OCI-LY7 (cell line): ENCODE measurements around the gene LRRC72. TPM values are rescaled to one million over a fixed set of nuclear protein-coding genes. Genes with fewer than 3 reads are reported as not detected.

ENCODE experiments used
- BruUV-seq: library from RNA; stranded (reverse); fragments of 400-500 nt; replicated peaks from 2 replicates; lab custom pipeline; 2021; lab: Mats Ljungman, UMichigan
- CTCF ChIA-PET: fragments of 300-600 bp; sonication (Branson Sonifier 250); formaldehyde crosslinking; loops from one replicate; lab custom pipeline; 2022; ENCODE audit warnings: antibody characterized with exemption; ENCODE audit not compliant: unreplicated experiment; lab: Charles Lee
- POLR2A ChIA-PET: fragments of 300-600 bp; sonication (Branson Sonifier 250); formaldehyde crosslinking; loops from one replicate; lab custom pipeline; 2022; ENCODE audit warnings: antibody characterized with exemption; lab: Charles Lee
- DNase-seq: peaks from one replicate; pipeline ENCODE4 v3.0.0-alpha.2; 2015; ENCODE audit warnings: low spot score
- H2AFZ ChIP-seq: fragments of 200-600 bp; sonication (generic), shearing (Covaris generic); 2 replicates; pipeline ENCODE4 v1.6.1; 2014; ENCODE audit warnings: mild to moderate bottlenecking, antibody characterized with exemption, low read length, moderate library complexity
- H3K27ac ChIP-seq: fragments of 200-600 bp; sonication (generic); 2 replicates; pipeline ENCODE4 v1.5.1; 2014; ENCODE audit warnings: mixed run types, low read depth, mild to moderate bottlenecking, moderate library complexity, low read length, inconsistent platforms; ENCODE audit not compliant: poor library complexity, severe bottlenecking
- H3K36me3 ChIP-seq: fragments of 200-600 bp; sonication (generic); 2 replicates; pipeline ENCODE4 v1.6.1; 2014; ENCODE audit warnings: mild to moderate bottlenecking, antibody characterized with exemption, low read length, moderate library complexity, mixed read lengths; ENCODE audit not compliant: insufficient read depth
- H3K4me1 ChIP-seq: fragments of 200-600 bp; sonication (generic); 2 replicates; pipeline ENCODE4 v1.5.1; 2014; ENCODE audit warnings: mild to moderate bottlenecking, low read length; ENCODE audit not compliant: insufficient read depth, poor library complexity, severe bottlenecking
- H3K4me2 ChIP-seq: fragments of 200-600 bp; sonication (generic); 2 replicates; pipeline ENCODE4 v1.6.1; 2014; ENCODE audit warnings: mild to moderate bottlenecking, low read length
- H3K4me3 ChIP-seq: fragments of 200-600 bp; sonication (generic); 2 replicates; pipeline ENCODE4 v1.5.1; 2014; ENCODE audit warnings: mild to moderate bottlenecking, low read depth, low read length; ENCODE audit not compliant: poor library complexity, severe bottlenecking
- H3K79me2 ChIP-seq: fragments of 200-600 bp; sonication (generic); 2 replicates; pipeline ENCODE4 v1.6.1; 2016; ENCODE audit warnings: low read depth, mild to moderate bottlenecking, low read length, moderate library complexity, mixed read lengths; ENCODE audit not compliant: insufficient read depth
- H3K9me2 ChIP-seq: fragments of 200-600 bp; sonication (generic); 2 replicates; pipeline ENCODE4 v1.6.1; 2016; ENCODE audit warnings: mild to moderate bottlenecking, low read length, mixed read lengths; ENCODE audit not compliant: insufficient read depth
- H3K9me3 ChIP-seq: fragments of 200-600 bp; sonication (generic); 2 replicates; pipeline ENCODE4 v1.6.1; 2014; ENCODE audit warnings: mild to moderate bottlenecking, mixed run types, low read length, mixed read lengths
- H4K20me1 ChIP-seq: fragments of 200-600 bp; sonication (generic); 2 replicates; pipeline ENCODE4 v1.6.1; 2014; ENCODE audit warnings: mild to moderate bottlenecking, antibody characterized with exemption, low read length, moderate library complexity, mixed read lengths; ENCODE audit not compliant: insufficient read depth
- CTCF ChIP-seq: fragments of 200-600 bp; sonication (generic); conservative IDR thresholded peaks from 2 replicates; pipeline ENCODE4 v1.5.1; 2014; ENCODE audit warnings: mild to moderate bottlenecking, antibody characterized with exemption, low read length, moderate library complexity, mixed read lengths
- EZH2phosphoT487 ChIP-seq: fragments of 200-600 bp; sonication (generic); IDR thresholded peaks from 2 replicates; pipeline ENCODE4 v1.6.1; 2018; ENCODE audit warnings: low read depth, borderline replicate concordance, mild to moderate bottlenecking, mixed run types, antibody characterized with exemption, low read length, moderate library complexity, mixed read lengths
- intact Hi-C: fragments of 100-400 bp; cut with micrococcal nuclease; formaldehyde crosslinking; loops from one replicate; pipeline ENCODE4 v1.10.0; 2022; ENCODE audit not compliant: unreplicated experiment
- total RNA-seq, 2 experiments: library from RNA; depleted of rRNA in 1 of 2; stranded (reverse); fragments of >200 nt in 1 of 2; shearing (Covaris generic) in 1 of 2; gene quantifications; 2 replicates each; pipeline ENCODE4 v1.2.3, GENCODE V29; 2014 to 2022

Gene LRRC72
- total RNA-seq, 2 experiments from 2014 or later, result not detected

- H3K27ac ChIP-seq, result no peak overlapping the region
- CTCF ChIA-PET, result no interaction called here
These were observed 2.3 kb upstream of the LRRC72 start for GRCh38 chr7:16524332-16524731.

GRCh38 chr7:16528520-16528919 lies 1.9 kb downstream of the LRRC72 start:
- no peak for TF ChIP-seq CTCF
- TF ChIP-seq EZH2phosphoT487, result no peak
- no peak for DNase-seq
- no peaks in the 10 kb centered on the region for H3K9me2 ChIP-seq
- no peak overlapping the region for H2AFZ ChIP-seq
- no TSS peak for BruUV-seq
- no peaks in the 10 kb centered on the region for H3K4me1 ChIP-seq
- H3K4me2 ChIP-seq, result no peak overlapping the region
- CTCF ChIA-PET, result no interaction called here
- POLR2A ChIA-PET, result no interaction called here
- no peak overlapping the region for H3K4me3 ChIP-seq
- no peaks in the 10 kb centered on the region for H3K9me3 ChIP-seq
- no peaks in the 10 kb centered on the region for H3K79me2 ChIP-seq
- no peak overlapping the region for H3K27ac ChIP-seq
- H3K36me3 ChIP-seq, result no peaks in the 10 kb centered on the region
- intact Hi-C loops, result no loop called here
- H4K20me1 ChIP-seq, result no peaks in the 10 kb centered on the region

More at GRCh38 chr7:16524332-16524731, 2.3 kb upstream of the LRRC72 start:
- BruUV-seq, result no TSS peak
- intact Hi-C loops, result no loop called here
- TF ChIP-seq CTCF (no peak), EZH2phosphoT487 (no peak)
- H3K4me3 ChIP-seq, result no peak overlapping the region
- no peaks in the 10 kb centered on the region for H4K20me1 ChIP-seq
- H2AFZ ChIP-seq, result no peak overlapping the region
- POLR2A ChIA-PET, result interaction anchor here (0.7 to 1.4 kb wide), 2 partner anchors 9 to 379 kb away, joined by 3 to 6 read pairs; no protein-coding TSS in a partner anchor
- no peaks in the 10 kb centered on the region for H3K79me2 ChIP-seq
- DNase-seq, result no peak
- no peaks in the 10 kb centered on the region for H3K36me3 ChIP-seq
- H3K4me2 ChIP-seq, result no peak overlapping the region
- no peaks in the 10 kb centered on the region for H3K4me1 ChIP-seq
- H3K9me2 ChIP-seq, result no peaks in the 10 kb centered on the region
- H3K9me3 ChIP-seq, result no peaks in the 10 kb centered on the region

- Histone ChIP-seq H3K4me1 (no peaks in the 10 kb centered on the region), H3K9me2 (no peaks in the 10 kb centered on the region), H4K20me1 (no peaks in the 10 kb centered on the region), H3K79me2 (no peaks in the 10 kb centered on the region), H3K4me3 (no peak overlapping the region), H3K36me3 (no peaks in the 10 kb centered on the region), H3K27ac (no peak overlapping the region), H3K9me3 (no peaks in the 10 kb centered on the region), H3K4me2 (no peak overlapping the region), H2AFZ (no peak overlapping the region)
- intact Hi-C loops, result no loop called here
- no TSS peak for BruUV-seq
- DNase-seq, result no peak
- TF ChIP-seq CTCF, result no peak
- no peak for TF ChIP-seq EZH2phosphoT487
- ChIA-PET POLR2A (no interaction called here), CTCF (no interaction called here)
These were observed 3.1 kb downstream of the LRRC72 start for GRCh38 chr7:16529697-16530096.
